ENCODE results near the gene SLC6A5. TPM values are rescaled to one million over a fixed set of nuclear protein-coding genes. Genes with fewer than 3 reads are reported as not detected.
"Not testable (repeated sequence)": the region's sequence is repeated elsewhere in the genome, so short reads cannot be mapped to it uniquely, and the experiment has no call there.

SLC6A5 gene
- total RNA-seq (0.07 TPM in 1 of 2 replicates, not detected in the other), polyA plus RNA-seq (not detected in 2 replicates)

GRCh38 chr11:20599221-20600019 is at the start of gene SLC6A5:
SLC6A5 (plus strand) TSS chr11:20599608; CDS start chr11:20599673, 65 bp downstream.
- H3K27ac ChIP-seq, result no peak within 1 kb of the TSS
- H3K36me3 ChIP-seq, result no peaks in the 10 kb centered on the region
- H3K4me1 ChIP-seq (ENCODE audit: low read depth), result no peaks in the 10 kb centered on the region
- peak; percentile 73 to 93 for DNase-seq (ENCODE audit: low read depth in 1 of 2, low spot score in 1 of 2)
- peaks cover 100% of the 10 kb centered on the region for H3K27me3 ChIP-seq
- H3K4me3 ChIP-seq, result no peak within 1 kb of the TSS
- H3K9me3 ChIP-seq (ENCODE audit: low read depth), result no peaks in the 10 kb centered on the region
- no peak for TF ChIP-seq CTCF (IDR thresholded peaks at IDR 0.05; ENCODE audit: low read depth, low read length)

DNA sequence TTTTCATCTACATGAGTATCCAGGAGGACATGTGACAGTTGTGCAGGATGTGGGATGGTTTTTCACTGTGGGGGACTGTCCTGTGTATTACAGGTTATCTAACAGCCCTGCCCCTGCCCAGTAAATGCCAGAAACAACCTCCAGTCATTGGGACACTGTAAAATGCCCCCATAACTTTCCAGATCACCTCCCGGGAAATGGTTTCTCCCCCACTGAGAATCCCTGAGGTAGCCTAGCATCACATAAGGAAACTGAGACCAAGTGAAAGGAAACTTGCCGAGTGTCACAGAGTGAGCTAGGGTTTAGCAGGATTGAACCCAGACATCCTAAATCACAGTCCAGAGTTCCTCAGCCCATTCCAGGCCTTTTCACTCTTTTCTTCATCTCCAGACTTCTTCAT is 48.3 kb upstream of the SLC6A5 start:
- Histone ChIP-seq H3K4me3 (no peak overlapping the region), H3K27ac (no peak overlapping the region), H3K36me3 (no peaks in the 10 kb centered on the region), H3K27me3 (no peaks in the 10 kb centered on the region), H3K9me3 (ENCODE audit: low read depth) (no peaks in the 10 kb centered on the region), H3K4me1 (ENCODE audit: low read depth) (no peaks in the 10 kb centered on the region)
- TF ChIP-seq CTCF (IDR thresholded peaks at IDR 0.05; ENCODE audit: low read depth, low read length), result no peak
- no peak for DNase-seq (ENCODE audit: low read depth in 1 of 2, low spot score in 1 of 2)

- DNase-seq (ENCODE audit: low read depth in 1 of 2, low spot score in 1 of 2), result no peak
- H3K36me3 ChIP-seq, result no peaks in the 10 kb centered on the region
- H3K4me3 ChIP-seq, result no peak overlapping the region
- TF ChIP-seq CTCF (IDR thresholded peaks at IDR 0.05; ENCODE audit: low read depth, low read length), result no peak
- H3K4me1 ChIP-seq (ENCODE audit: low read depth), result no peaks in the 10 kb centered on the region
- H3K9me3 ChIP-seq (ENCODE audit: low read depth), result no peaks in the 10 kb centered on the region
- no peaks in the 10 kb centered on the region for H3K27me3 ChIP-seq
- no peak overlapping the region for H3K27ac ChIP-seq
Observed at GRCh38 chr11:20555783-20556182, 43.6 kb upstream of the SLC6A5 start.

- H3K27me3 ChIP-seq; H3K27ac ChIP-seq; H3K4me3 ChIP-seq; H3K36me3 ChIP-seq; H3K9me3 ChIP-seq (ENCODE audit: low read depth); H3K4me1 ChIP-seq (ENCODE audit: low read depth); DNase-seq (ENCODE audit: low read depth in 1 of 2, low spot score in 1 of 2): not testable (repeated sequence)
Observed at GRCh38 chr11:20556396-20556795, 43.0 kb upstream of the SLC6A5 start.

DNA sequence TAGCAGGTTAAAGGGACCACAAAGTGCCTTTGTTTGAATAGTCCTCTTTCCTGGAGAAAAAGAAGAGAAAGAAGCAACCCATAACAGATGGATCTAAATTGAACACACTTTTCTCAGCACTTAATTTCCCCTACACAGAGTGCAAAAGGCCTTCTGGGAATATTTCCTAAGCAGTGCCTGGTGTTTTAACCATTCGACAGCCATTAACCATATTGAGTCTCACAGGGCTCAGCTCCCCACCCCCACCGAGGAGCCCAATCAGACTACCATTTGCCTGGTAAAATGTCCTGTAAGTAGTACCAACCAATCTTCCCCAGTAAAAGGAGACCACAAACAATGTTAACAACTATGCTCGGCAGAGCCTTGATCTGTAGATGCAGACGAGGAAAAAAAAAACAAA is 40.7 kb upstream of the SLC6A5 start:
- no peak overlapping the region for H3K4me3 ChIP-seq
- no peaks in the 10 kb centered on the region for H3K27me3 ChIP-seq
- no peak overlapping the region for H3K27ac ChIP-seq
- TF ChIP-seq CTCF (IDR thresholded peaks at IDR 0.05; ENCODE audit: low read depth, low read length), result no peak
- H3K9me3 ChIP-seq (ENCODE audit: low read depth), result no peaks in the 10 kb centered on the region
- no peaks in the 10 kb centered on the region for H3K36me3 ChIP-seq
- no peaks in the 10 kb centered on the region for H3K4me1 ChIP-seq (ENCODE audit: low read depth)
- no peak for DNase-seq (ENCODE audit: low read depth in 1 of 2, low spot score in 1 of 2)

DNA sequence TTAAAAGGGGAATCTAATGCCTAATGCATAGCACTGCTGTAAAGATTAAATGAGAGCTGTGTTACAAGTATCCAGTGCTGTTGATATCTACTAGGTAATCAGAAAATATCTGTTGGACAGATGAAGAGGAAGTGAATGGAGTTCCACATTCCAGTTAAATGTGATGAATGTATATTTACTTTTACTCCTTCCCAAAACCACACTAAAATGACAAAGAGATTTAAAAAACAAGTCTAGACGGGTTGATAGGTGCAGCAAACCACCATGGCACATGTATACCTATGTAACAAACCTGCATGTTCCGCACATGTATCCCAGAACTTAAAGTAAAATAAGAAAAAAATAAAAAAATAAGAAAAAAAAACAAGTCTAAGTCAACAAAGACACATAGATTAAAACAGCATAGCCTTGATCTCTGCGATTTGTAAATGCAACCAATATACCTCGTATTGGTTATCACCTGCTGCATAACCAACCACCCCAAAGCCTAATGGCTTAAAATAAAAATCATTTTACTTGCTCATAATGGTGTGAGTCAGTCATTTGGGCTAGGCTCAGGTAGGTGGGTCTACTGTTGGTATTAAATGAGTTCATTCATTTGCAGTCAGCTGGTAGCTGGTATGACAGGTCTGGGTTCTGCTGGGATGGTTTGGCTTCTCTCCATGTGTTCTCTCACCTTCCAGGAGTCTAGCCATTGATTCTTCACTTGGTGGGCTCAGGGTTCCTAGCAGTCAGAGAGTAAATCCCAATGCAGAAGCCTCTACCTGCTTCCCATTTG is 39.7 kb upstream of the SLC6A5 start:
- Histone ChIP-seq H3K4me1 (ENCODE audit: low read depth) (no peaks in the 10 kb centered on the region), H3K36me3 (no peaks in the 10 kb centered on the region), H3K4me3 (no peak overlapping the region), H3K27ac (no peak overlapping the region), H3K9me3 (ENCODE audit: low read depth) (no peaks in the 10 kb centered on the region), H3K27me3 (no peaks in the 10 kb centered on the region)
- no peak for DNase-seq (ENCODE audit: low read depth in 1 of 2, low spot score in 1 of 2)
- no peak for TF ChIP-seq CTCF (IDR thresholded peaks at IDR 0.05; ENCODE audit: low read depth, low read length)
